GM23338 (cell line): ENCODE data around the gene SPATA4. TPM values are rescaled to one million over a fixed set of nuclear protein-coding genes. Genes with fewer than 3 reads are reported as not detected.

Source experiments
- ATAC-seq: fragments of 200-7000 bp; cut with Tn5 transposase; 3 replicates; pipeline ENCODE4 v1.9.1; 2020
- DNase-seq: peaks from one replicate; pipeline ENCODE4 v3.0.0-alpha.2; 2015; ENCODE audit warnings: low spot score
- H2AFZ ChIP-seq: fragments of 200-600 bp; sonication (generic); 2 replicates; pipeline ENCODE4 v1.8.0; 2016; ENCODE audit warnings: antibody characterized with exemption, mild to moderate bottlenecking, moderate library complexity
- H3F3A ChIP-seq: fragments of 200-600 bp; sonication (generic); replicated peaks from 2 replicates; pipeline ENCODE4 v1.8.0; 2017; ENCODE audit warnings: antibody characterized with exemption, mixed run types, low read depth
- H3K27ac ChIP-seq: fragments of 200-600 bp; sonication (generic); 2 replicates; pipeline ENCODE4 v1.6.1; 2016; ENCODE audit warnings: low read depth
- H3K27me3 ChIP-seq: fragments of 200-600 bp; sonication (generic); 2 replicates; pipeline ENCODE4 v1.8.0; 2016; ENCODE audit warnings: mild to moderate bottlenecking, mixed run types, moderate library complexity; ENCODE audit not compliant: insufficient read depth
- H3K36me3 ChIP-seq: fragments of 200-600 bp; sonication (generic); 2 replicates; pipeline ENCODE4 v1.8.0; 2016; ENCODE audit warnings: mild to moderate bottlenecking; ENCODE audit not compliant: insufficient read depth
- H3K4me1 ChIP-seq: fragments of 200-600 bp; sonication (generic); 2 replicates; pipeline ENCODE4 v1.8.0; 2016; ENCODE audit warnings: mild to moderate bottlenecking, moderate library complexity; ENCODE audit not compliant: insufficient read depth
- H3K4me2 ChIP-seq: fragments of 200-600 bp; sonication (generic); 2 replicates; pipeline ENCODE4 v1.7.1; 2017; ENCODE audit warnings: mixed run types
- H3K4me3 ChIP-seq: fragments of 200-600 bp; sonication (generic); 2 replicates; pipeline ENCODE4 v1.6.1; 2016; ENCODE audit warnings: mixed run types
- H3K79me2 ChIP-seq: fragments of 200-600 bp; sonication (generic); replicated peaks from 2 replicates; pipeline ENCODE4 v1.8.0; 2017; ENCODE audit warnings: mild to moderate bottlenecking; ENCODE audit not compliant: insufficient read depth
- H3K9me2 ChIP-seq: fragments of 200-600 bp; sonication (generic); 2 replicates; pipeline ENCODE4 v1.8.0; 2017; ENCODE audit not compliant: insufficient read depth
- H4K20me1 ChIP-seq: fragments of 200-600 bp; sonication (generic); replicated peaks from 2 replicates; pipeline ENCODE4 v1.8.0; 2017; ENCODE audit warnings: mild to moderate bottlenecking; ENCODE audit not compliant: insufficient read depth
- H3K27ac Mint-ChIP-seq: 2 replicates; pipeline ENCODE4 v1.8.0; 2020; ENCODE audit warnings: inconsistent platforms, mild to moderate bottlenecking, moderate library complexity, mixed read lengths
- H3K27me3 Mint-ChIP-seq: 3 replicates; pipeline ENCODE4 v1.8.0; 2022; ENCODE audit warnings: low read depth, mild to moderate bottlenecking, moderate library complexity, mixed read lengths, inconsistent platforms; ENCODE audit not compliant: insufficient read depth, poor library complexity
- H3K36me3 Mint-ChIP-seq: 3 replicates; pipeline ENCODE4 v1.8.0; 2021; ENCODE audit warnings: low read depth, mild to moderate bottlenecking, inconsistent platforms, moderate library complexity, mixed read lengths
- H3K4me1 Mint-ChIP-seq: 3 replicates; pipeline ENCODE4 v1.8.0; 2020; ENCODE audit warnings: mild to moderate bottlenecking, inconsistent platforms, mixed read lengths
- H3K4me3 Mint-ChIP-seq: 3 replicates; pipeline ENCODE4 v1.8.0; 2021; ENCODE audit warnings: moderate library complexity, mild to moderate bottlenecking, inconsistent platforms, mixed read lengths
- H3K9me3 Mint-ChIP-seq: 3 replicates; pipeline ENCODE4 v1.8.0; 2020; ENCODE audit warnings: moderate library complexity, mild to moderate bottlenecking, inconsistent platforms, mixed read lengths
- EZH2phosphoT487 ChIP-seq: fragments of 200-600 bp; sonication (generic); IDR thresholded peaks from one replicate; pipeline ENCODE4 v1.8.1; 2018; ENCODE audit warnings: antibody characterized with exemption; ENCODE audit not compliant: unreplicated experiment
- REST ChIP-seq: IDR thresholded peaks from one replicate; pipeline ENCODE4 v1.6.1; 2018; ENCODE audit warnings: antibody characterized with exemption; ENCODE audit not compliant: unreplicated experiment
- ZNF331 ChIP-seq: fragments of 250-450 bp; sonication (Bioruptor Pico); IDR thresholded peaks from 2 replicates; pipeline ENCODE4 v1.5.0; 2020; ENCODE audit warnings: low read depth, mild to moderate bottlenecking, moderate library complexity
- ZNF462 ChIP-seq: fragments of 250-450 bp; sonication (Bioruptor Pico); IDR thresholded peaks from 2 replicates; pipeline ENCODE4 v1.5.0; 2020; ENCODE audit warnings: mild to moderate bottlenecking, moderate library complexity
- polyA plus RNA-seq: library from polyadenylated mRNA; unstranded; fragments of >200 nt; fragmentation: Nextera tagmentation; extraction: Ambion mirVana; gene quantifications from 2 replicates; pipeline ENCODE4 v1.2.1, GENCODE V29; 2016
- total RNA-seq: library from RNA; depleted of rRNA; stranded (reverse); fragments of >200 nt; shearing (Covaris generic); gene quantifications from 2 replicates; pipeline ENCODE4 v1.2.3, GENCODE V29; 2014

The SPATA4 gene
- total and polyA plus RNA-seq, 2 experiments from 2014 or later: not detected

- no peak for TF ChIP-seq ZNF462 (CRISPR knock-in tag)
- no peak for TF ChIP-seq REST
- TF ChIP-seq EZH2phosphoT487: no peak
Measured at GRCh38 chr4:176207839-176208238, 12.5 kb upstream of the SPATA4 start (continued).

- ATAC-seq: no peak
- H3K27me3 Mint-ChIP-seq: peaks cover 6% of the 10 kb centered on the region
- peaks cover 3% of the 10 kb centered on the region; the same call in 1 of the 3 replicates for H3K9me3 Mint-ChIP-seq
- DNase-seq: peak; percentile 33
- Histone ChIP-seq H2AFZ (no peak overlapping the region), H3K4me3 (no peak overlapping the region), H3K36me3 (no peaks in the 10 kb centered on the region), H3K79me2 (no peaks in the 10 kb centered on the region), H3K27ac (no peak overlapping the region), H3K4me1 (no peaks in the 10 kb centered on the region), H3K9me2 (peaks cover 6% of the 10 kb centered on the region), H4K20me1 (no peaks in the 10 kb centered on the region), H3K4me2 (no peak overlapping the region), H3K27me3 (no peaks in the 10 kb centered on the region), H3F3A (no peaks in the 10 kb centered on the region)
- no peak overlapping the region for H3K4me3 Mint-ChIP-seq
- no peak overlapping the region for H3K27ac Mint-ChIP-seq
- peaks cover 11% of the 10 kb centered on the region for H3K4me1 Mint-ChIP-seq
- no peaks in the 10 kb centered on the region for H3K36me3 Mint-ChIP-seq
- no peak for TF ChIP-seq ZNF331
- peak; percentile 14; the same call in 1 of the 2 replicates for TF ChIP-seq ZNF462 (CRISPR knock-in tag)
- no peak for TF ChIP-seq EZH2phosphoT487
Measured at GRCh38 chr4:176205299-176205698, 9.9 kb upstream of the SPATA4 start.
